Stimulated activated naive B cell treated with anti-CD40 and anti-IgM and Interleukin-4, amounts not matched to agents 10 μg/mL and 1 μg/mL and 100 μg/mL, for 72 hours (primary cell): Measurements from ENCODE around the gene MIOS.

Source experiments
- ATAC-seq, 2 donors: fragments of 150-1000 bp; cut with Tn5 transposase; replicated peaks; 2 replicates each; pipeline ENCODE4 v1.10.0; 2021; ENCODE audit warnings: moderate library complexity in 1 of 2
- DNase-seq: peaks from one replicate; pipeline ENCODE4 v3.0.0; 2021
- H3K27ac Mint-ChIP-seq: one replicate; pipeline ENCODE4 v1.8.0; 2022; ENCODE audit warnings: mild to moderate bottlenecking, mixed read lengths
- H3K27me3 Mint-ChIP-seq, 2 donors: one replicate each; pipeline ENCODE4 v1.8.0; 2022; ENCODE audit warnings: mixed read lengths in 2 of 2
- H3K36me3 Mint-ChIP-seq, 2 donors: one replicate each; pipeline ENCODE4 v1.8.0; 2022; ENCODE audit warnings: mixed read lengths in 2 of 2, mild to moderate bottlenecking in 1 of 2
- H3K4me1 Mint-ChIP-seq, 2 donors: one replicate each; pipeline ENCODE4 v1.8.0; 2022; ENCODE audit warnings: mixed read lengths in 2 of 2, mild to moderate bottlenecking in 1 of 2
- H3K4me3 Mint-ChIP-seq, 2 donors: one replicate each; pipeline ENCODE4 v1.8.0; 2022; ENCODE audit warnings: mild to moderate bottlenecking in 2 of 2, mixed read lengths in 2 of 2, moderate library complexity in 1 of 2
- H3K9me3 Mint-ChIP-seq, 2 donors: one replicate each; pipeline ENCODE4 v1.8.0; 2022; ENCODE audit warnings: mixed read lengths in 2 of 2, mild to moderate bottlenecking in 1 of 2

Gene MIOS

DNA sequence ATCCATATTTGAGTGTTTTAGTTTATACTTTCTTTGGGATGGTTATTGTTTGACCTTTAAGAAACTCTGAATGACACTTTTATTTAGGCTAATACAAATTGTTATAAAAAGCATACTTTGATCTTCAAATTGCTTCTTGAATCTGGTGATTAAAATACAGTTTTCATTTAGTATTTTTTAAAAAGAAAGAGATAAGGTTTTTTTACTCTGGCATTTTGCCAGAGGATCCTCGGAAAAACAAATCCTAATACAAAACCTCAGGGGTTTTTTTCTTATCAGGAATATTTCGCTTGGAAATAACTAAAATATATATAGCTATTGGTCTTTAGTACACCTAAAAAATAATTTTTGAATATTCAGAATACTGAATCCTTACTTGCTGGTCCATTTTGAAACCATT is 17.0 kb downstream of the MIOS start:
- Mint-ChIP-seq H3K27me3 (no peaks in the 10 kb centered on the region), H3K9me3 (no peaks in the 10 kb centered on the region), H3K27ac (no peak overlapping the region), H3K36me3 (peaks cover 3 to 9% of the 10 kb centered on the region in 2 donors), H3K4me1 (peaks cover 0 to 1% of the 10 kb centered on the region in 2 donors), H3K4me3 (no peak overlapping the region)
- ATAC-seq (no peak), DNase-seq (no peak)

DNA sequence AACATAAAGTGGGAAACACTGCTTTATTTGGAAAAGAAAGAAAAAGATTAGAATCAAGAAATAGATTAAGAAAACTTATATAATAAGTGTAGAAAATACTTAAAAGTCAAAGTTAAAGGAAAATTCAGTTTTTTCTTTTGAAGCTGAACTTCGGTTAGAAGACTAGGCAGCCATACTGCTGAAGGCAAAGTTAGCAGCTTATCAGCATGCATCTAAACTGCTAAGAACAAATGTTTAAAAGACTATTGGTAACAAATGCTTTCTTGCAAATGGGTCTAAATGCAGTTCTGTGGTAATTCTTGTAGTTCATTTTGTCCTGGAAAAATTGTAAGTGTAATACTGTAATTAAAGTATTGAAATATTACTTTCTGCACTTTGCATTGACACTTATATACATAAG is 18.0 kb downstream of the MIOS start:
- no peaks in the 10 kb centered on the region for H3K9me3 Mint-ChIP-seq

DNA sequence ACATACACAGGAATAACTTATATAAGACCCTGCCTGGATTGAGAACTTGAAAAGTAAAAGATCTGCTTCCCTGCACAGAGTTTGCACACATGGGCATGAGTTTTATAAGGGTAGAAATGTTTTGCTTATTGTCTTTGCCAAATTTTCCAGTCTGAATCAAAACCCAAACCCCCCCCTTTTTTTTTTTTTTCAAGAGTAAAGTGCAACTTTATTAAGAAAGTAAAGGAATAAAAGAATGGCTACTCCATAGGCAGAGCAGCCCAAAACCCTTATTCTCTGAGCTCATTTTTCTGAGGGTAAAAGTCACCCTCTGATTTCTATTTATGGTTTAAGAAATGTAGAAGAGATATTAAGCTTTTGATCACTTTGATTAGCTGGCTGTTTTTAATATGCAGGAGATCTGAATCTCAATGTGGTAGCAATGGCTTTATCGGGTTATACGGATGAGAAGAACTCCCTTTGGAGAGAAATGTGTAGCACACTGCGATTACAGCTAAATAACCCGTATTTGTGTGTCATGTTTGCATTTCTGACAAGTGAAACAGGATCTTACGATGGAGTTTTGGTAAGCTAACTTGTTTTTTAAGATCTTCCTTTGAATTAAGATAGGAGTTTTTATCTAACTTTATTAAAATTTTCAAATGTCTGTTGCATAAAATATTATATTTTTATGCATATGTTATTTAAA is 18.7 kb downstream of the MIOS start:
- ATAC-seq, result no peak
- Mint-ChIP-seq H3K36me3 (peaks cover 10 to 12% of the 10 kb centered on the region in 2 donors), H3K27ac (no peak overlapping the region), H3K9me3 (no peaks in the 10 kb centered on the region), H3K4me3 (no peak overlapping the region), H3K27me3 (no peaks in the 10 kb centered on the region), H3K4me1 (peaks cover 2 to 6% of the 10 kb centered on the region in 2 donors)
- DNase-seq, result no peak

More for the DNA sequence above, 18.0 kb downstream of the MIOS start:
- Mint-ChIP-seq H3K27me3 (no peaks in the 10 kb centered on the region), H3K4me1 (peaks cover 1 to 2% of the 10 kb centered on the region in 2 donors), H3K36me3 (peaks cover 5 to 7% of the 10 kb centered on the region in 2 donors), H3K27ac (no peak overlapping the region), H3K4me3 (no peak overlapping the region)
- DNase-seq (no peak), ATAC-seq (no peak)

DNA sequence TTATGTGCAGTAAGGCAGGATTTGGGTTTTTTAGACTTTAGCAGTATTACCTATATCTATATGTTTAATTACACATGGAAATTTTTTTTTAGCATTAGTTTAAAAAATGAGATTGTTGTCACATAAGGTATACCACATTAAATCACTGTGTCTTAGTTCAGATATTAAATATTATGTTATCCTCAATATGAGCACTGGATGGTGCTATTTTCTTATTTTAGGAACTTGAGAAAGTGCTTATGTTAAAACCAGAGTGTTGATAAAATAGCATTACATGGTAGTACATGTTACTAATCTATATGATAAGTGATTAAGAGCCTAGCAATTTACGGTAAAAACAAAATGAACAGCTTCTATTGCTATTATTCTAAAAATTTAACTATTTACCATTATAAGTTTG is 28.8 kb downstream of the MIOS start:
- Mint-ChIP-seq H3K36me3 (peaks cover 22 to 30% of the 10 kb centered on the region in 2 donors), H3K4me3 (no peak overlapping the region), H3K4me1 (peaks cover 0 to 3% of the 10 kb centered on the region in 2 donors), H3K27ac (no peak overlapping the region), H3K9me3 (no peaks in the 10 kb centered on the region), H3K27me3 (no peaks in the 10 kb centered on the region)
- ATAC-seq, result no peak
- no peak for DNase-seq

DNA sequence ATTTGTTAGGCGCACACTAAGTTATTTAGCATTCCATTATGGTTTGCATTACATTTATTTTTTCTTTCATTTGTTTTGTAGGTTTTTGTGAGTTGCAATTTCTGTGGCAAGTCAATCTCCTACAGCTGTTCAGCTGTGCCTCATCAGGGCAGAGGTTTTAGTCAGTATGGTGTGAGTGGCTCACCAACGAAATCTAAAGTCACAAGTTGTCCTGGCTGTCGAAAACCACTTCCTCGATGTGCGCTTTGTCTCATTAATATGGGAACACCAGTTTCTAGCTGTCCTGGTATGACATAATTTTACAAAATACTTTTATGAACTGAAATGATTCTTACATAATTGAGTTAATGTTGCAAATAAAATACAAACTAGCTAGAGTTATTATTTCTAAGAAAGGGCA is 29.5 kb downstream of the MIOS start:
- Mint-ChIP-seq H3K4me3 (no peak overlapping the region), H3K27ac (no peak overlapping the region), H3K4me1 (no peaks in the 10 kb centered on the region), H3K9me3 (peaks cover 2 to 4% of the 10 kb centered on the region in 2 donors), H3K36me3 (peaks cover 25 to 30% of the 10 kb centered on the region in 2 donors), H3K27me3 (no peaks in the 10 kb centered on the region)
- DNase-seq (no peak), ATAC-seq (no peak)

DNA sequence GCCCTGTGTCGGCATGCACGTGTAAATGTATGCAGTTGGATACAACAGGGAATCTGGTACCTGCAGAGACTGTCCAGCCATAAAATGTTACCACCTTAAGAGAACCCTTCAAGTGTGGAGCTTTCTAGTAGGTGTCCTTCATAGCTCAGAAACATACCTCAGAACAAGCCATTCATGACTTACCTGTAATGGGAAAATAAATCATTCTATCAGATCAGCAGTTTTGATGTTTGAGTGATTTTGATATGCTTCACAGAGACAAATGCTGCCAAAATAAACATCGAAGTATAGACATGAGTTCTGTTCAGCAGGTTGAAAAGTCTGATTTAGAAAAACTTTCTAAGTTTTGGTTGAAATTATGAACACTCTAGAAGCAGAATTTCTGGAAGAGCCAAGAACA is 40.3 kb downstream of the MIOS start:
- H3K27me3 Mint-ChIP-seq, result no peaks in the 10 kb centered on the region
- DNase-seq (no peak), ATAC-seq (no peak)
- H3K4me1 Mint-ChIP-seq, result no peaks in the 10 kb centered on the region
- no peak overlapping the region for H3K4me3 Mint-ChIP-seq
- H3K9me3 Mint-ChIP-seq, result no peaks in the 10 kb centered on the region
- H3K36me3 Mint-ChIP-seq, result peaks cover 10% of the 10 kb centered on the region in 2 donors
- H3K27ac Mint-ChIP-seq, result no peak overlapping the region

DNA sequence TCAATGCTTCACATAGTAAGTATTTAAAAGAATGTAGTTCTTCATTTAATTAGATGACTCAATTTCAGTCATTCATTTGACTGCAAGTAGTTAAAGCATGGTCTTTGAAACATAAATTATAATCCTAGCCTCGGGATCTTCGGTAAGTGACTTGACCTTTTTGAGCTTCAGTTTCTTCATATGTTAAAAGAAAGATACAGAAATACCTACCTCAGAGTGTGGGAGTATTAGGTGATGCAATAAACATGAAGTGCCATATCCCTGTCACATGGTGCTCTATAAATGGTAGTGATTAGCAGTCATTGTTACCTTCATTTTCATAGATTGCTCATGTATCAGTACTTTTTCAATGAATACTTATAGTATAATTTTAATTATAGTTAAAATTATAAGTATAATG is 42.6 kb downstream of the MIOS start:
- Mint-ChIP-seq H3K27ac (no peak overlapping the region), H3K9me3 (no peaks in the 10 kb centered on the region), H3K27me3 (no peaks in the 10 kb centered on the region)

DNA sequence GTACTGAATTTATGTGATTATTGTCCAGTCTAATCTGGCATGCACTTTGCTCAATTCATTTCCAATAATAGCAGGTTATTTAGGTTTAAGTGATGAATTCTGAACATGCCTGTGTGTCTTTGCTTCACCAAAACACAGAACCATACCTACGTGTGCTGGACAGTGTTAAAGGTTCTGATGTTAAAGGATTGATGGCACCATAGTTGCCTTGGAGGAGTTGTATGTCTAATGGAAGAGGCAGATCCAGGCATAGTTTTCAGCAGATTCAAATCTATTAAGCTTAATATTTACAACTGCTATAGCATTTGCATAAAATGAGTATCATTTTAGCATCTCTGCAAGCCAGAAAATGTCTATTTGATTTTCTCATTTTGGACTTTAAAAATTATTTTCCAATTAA is 45.8 kb downstream of the MIOS start:
- Mint-ChIP-seq H3K4me3 (no peak overlapping the region), H3K9me3 (no peaks in the 10 kb centered on the region), H3K4me1 (peaks cover 0 to 10% of the 10 kb centered on the region in 2 donors), H3K27me3 (no peaks in the 10 kb centered on the region), H3K27ac (no peak overlapping the region), H3K36me3 (peaks cover 3 to 14% of the 10 kb centered on the region in 2 donors)
- DNase-seq (no peak), ATAC-seq (no peak)

More for the DNA sequence above, 42.6 kb downstream of the MIOS start:
- DNase-seq (no peak), ATAC-seq (no peak)
- peaks cover 10 to 13% of the 10 kb centered on the region in 2 donors for H3K36me3 Mint-ChIP-seq
- H3K4me3 Mint-ChIP-seq, result no peak overlapping the region
- H3K4me1 Mint-ChIP-seq, result no peaks in the 10 kb centered on the region

DNA sequence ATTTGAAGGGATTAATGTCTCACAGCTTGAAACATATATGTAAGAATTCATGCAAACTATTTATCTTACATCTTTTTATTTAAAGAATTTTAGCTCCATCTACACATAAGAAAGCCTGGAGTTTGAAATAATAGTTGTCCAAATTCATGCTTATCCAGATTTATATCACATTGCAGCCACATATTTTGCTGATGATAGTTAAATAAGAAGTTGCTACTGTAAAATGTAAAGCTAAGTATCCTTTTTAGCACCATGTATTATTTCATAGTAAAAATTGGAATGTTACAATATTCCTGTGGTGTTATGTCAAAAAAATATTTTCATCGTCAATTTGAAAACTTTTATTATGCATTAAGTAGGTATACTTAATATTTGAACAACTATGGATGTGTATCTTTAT is 46.5 kb downstream of the MIOS start:
- no peak for ATAC-seq
- H3K27me3 Mint-ChIP-seq, result no peaks in the 10 kb centered on the region
- no peak overlapping the region for H3K4me3 Mint-ChIP-seq
- H3K36me3 Mint-ChIP-seq, result peaks cover 0 to 11% of the 10 kb centered on the region in 2 donors
- no peaks in the 10 kb centered on the region for H3K9me3 Mint-ChIP-seq
- DNase-seq, result no peak
- H3K27ac Mint-ChIP-seq, result no peak overlapping the region
- peaks cover 0 to 10% of the 10 kb centered on the region in 2 donors for H3K4me1 Mint-ChIP-seq

DNA sequence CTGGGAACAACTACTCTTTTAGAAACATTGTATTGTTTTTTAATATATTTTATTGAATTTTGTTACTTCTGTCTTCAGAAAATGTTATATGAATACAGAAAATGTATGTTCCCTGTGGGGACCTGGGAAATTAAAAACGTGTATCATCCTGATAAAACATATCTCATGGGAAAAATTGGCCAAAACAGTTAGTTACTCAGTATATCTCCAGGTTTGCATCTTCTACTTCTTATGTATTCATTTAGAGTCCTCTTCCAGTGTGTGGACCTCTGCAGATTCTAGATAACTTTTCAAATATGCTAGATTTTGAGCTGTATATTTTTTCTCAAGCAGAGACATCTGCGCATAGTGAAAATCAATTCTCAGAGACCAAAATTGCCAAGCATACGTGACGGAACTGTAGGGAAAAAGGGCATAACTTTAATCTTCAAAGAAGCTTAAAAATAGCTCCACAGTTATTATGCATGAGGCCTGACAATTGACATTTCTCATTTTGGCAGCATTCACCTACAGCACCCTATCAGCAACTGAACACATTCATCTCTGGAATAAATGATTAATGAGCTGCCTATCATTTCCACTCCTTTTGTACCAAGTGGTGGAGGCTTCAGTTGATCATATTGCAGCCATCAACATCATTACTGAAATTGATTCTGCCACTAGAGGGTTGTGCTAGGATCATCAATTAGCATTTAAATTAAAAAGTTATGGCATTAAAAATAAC is 47.5 kb downstream of the MIOS start:
- no peak overlapping the region for H3K27ac Mint-ChIP-seq
- peaks cover 0 to 10% of the 10 kb centered on the region in 2 donors for H3K4me1 Mint-ChIP-seq
- ATAC-seq (peak in 1 of 2 donors; percentile 23), DNase-seq (no peak)
- no peak overlapping the region for H3K4me3 Mint-ChIP-seq
- no peaks in the 10 kb centered on the region for H3K9me3 Mint-ChIP-seq
- no peaks in the 10 kb centered on the region for H3K27me3 Mint-ChIP-seq
- peaks cover 0 to 11% of the 10 kb centered on the region in 2 donors for H3K36me3 Mint-ChIP-seq

DNA sequence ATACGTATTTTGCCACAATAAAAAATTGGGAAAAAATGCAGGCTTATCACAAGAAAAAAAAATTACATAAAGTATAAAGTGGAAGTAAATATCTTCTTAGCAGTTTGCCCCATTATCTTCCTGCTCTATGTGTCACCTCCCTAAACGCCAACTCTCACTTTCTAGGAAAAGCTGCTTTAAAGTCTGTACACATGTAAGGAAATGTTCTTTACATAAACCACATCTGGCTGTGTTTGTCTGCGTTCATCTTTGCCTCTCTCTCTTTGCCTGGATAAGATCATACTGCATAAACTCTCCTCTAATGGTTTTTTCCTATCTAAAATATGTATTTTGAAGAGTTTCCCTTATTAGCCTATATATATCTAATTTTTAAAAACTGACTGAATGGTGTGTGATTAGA is 50.9 kb downstream of the MIOS start:
- Mint-ChIP-seq H3K4me3 (no peak overlapping the region), H3K27me3 (no peaks in the 10 kb centered on the region), H3K27ac (no peak overlapping the region), H3K4me1 (peaks cover 0 to 10% of the 10 kb centered on the region in 2 donors), H3K9me3 (no peaks in the 10 kb centered on the region), H3K36me3 (peaks cover 0 to 4% of the 10 kb centered on the region in 2 donors)
- no peak for ATAC-seq
- DNase-seq, result no peak

DNA sequence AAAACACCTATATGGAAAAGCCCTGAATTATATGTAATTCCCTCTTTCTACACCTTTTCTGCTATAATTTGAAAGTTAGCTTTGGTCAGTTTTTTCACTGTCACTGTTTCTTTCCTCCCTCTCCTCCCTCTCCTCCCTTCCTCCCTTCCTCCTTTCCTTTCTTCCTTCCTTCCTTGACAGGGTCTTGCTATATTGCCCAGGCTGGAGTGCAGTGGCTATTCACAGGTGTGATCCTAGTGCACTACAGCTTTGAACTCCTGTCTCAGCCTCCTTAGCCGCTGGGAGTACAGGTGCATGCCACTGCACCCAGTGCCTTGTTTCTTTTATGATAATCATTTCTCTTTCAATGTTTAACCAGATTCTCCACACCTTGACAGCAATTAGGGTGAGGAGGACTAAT is 51.7 kb downstream of the MIOS start:
- Mint-ChIP-seq H3K4me3 (no peak overlapping the region), H3K4me1 (peaks cover 0 to 10% of the 10 kb centered on the region in 2 donors), H3K36me3 (peaks cover 0 to 4% of the 10 kb centered on the region in 2 donors), H3K9me3 (no peaks in the 10 kb centered on the region), H3K27ac (no peak overlapping the region), H3K27me3 (no peaks in the 10 kb centered on the region)
- no peak for ATAC-seq
- DNase-seq, result no peak

DNA sequence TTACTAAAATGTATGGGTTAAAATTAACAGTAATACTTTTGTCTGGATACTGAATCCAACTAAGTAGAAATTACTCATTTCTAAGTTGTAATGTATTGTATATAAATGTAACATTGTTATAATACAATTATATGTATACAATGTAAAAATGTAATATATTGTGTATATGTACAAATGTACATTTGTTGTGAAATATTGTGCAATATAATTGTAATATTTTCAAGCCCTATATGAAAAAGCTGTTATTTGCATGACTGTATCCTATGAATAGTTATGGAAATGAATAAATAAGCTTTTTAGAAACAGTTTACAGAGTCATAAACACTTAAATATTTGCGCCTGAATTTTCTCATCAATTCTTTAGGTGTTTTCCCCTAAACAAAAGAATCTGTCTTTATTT is 53.6 kb downstream of the MIOS start:
- H3K4me3 Mint-ChIP-seq, result no peak overlapping the region
- no peak for DNase-seq
- H3K27me3 Mint-ChIP-seq, result no peaks in the 10 kb centered on the region
- ATAC-seq, result no peak
- H3K9me3 Mint-ChIP-seq, result peaks cover 0 to 1% of the 10 kb centered on the region in 2 donors
- H3K27ac Mint-ChIP-seq, result no peak overlapping the region
- H3K4me1 Mint-ChIP-seq, result peaks cover 0 to 3% of the 10 kb centered on the region in 2 donors
- peaks cover 0 to 3% of the 10 kb centered on the region in 2 donors for H3K36me3 Mint-ChIP-seq

DNA sequence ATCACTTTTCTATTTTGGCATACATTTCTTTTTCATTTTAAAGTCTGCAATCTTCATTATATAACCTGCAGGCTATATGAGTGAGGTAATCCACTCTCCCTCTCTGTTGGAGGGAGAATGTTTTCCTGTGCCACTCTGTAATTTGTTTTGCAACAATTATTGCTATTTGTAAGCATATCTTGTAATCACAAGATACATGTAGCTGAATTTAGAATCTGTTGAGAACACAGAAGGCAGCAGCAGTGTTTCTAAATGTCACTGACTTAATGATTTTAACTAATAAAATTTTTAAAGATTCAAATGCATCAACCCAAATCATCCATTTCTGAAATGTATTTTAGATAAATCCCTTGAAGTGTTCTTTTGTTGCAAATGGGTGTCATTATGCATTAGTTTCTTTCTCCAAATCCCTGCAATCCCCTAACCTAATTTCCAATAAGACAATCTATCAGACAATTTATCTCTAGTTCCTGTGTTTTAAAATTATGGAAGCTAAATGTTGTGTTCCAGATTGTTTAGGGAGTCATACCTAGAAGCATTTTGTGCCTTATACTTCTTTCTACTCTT is 54.0 kb downstream of the MIOS start:
- Mint-ChIP-seq H3K4me3 (no peak overlapping the region), H3K27ac (no peak overlapping the region), H3K36me3 (peaks cover 0 to under 1% of the 10 kb centered on the region in 2 donors), H3K27me3 (no peaks in the 10 kb centered on the region), H3K4me1 (no peaks in the 10 kb centered on the region), H3K9me3 (peaks cover 2% of the 10 kb centered on the region in 2 donors)
- DNase-seq (no peak), ATAC-seq (no peak)

DNA sequence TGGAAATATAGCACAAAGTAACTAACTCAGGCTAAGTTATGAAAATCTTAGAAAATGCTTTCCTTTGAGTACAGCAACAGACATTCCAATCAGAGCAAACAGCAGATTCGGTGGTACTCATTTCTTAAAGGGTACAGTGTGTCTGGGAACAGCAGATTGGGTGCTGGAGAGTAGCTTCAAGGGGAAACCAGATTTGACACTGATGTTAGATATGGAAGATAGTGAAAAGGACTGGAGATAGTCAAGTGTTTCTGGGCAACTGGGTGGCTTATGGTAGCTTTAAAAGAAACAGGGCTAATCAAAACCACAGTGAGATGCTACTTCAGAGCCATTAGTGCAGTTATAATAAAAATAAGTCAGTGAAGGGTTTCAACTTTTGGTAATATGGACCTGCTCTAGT is 61.8 kb downstream of the MIOS start:
- DNase-seq (no peak), ATAC-seq (no peak)
- Mint-ChIP-seq H3K4me1 (no peaks in the 10 kb centered on the region), H3K4me3 (no peak overlapping the region), H3K9me3 (peaks cover 12 to 14% of the 10 kb centered on the region in 2 donors), H3K36me3 (peaks cover 7 to 12% of the 10 kb centered on the region in 2 donors), H3K27me3 (no peaks in the 10 kb centered on the region), H3K27ac (no peak overlapping the region)
